NCI-H526 (cell line): ENCODE results near the gene CELF2.

ENCODE experiments used
- DNase-seq, 2 experiments: peaks; one replicate each; lab custom pipeline; 2025; lab: John Stamatoyannopoulos, UW

The CELF2 gene

GRCh38 chr10:11154849-11155498, 137.3 kb downstream of the CELF2 start:
- no peak for DNase-seq

GRCh38 chr10:11156480-11156879, 138.8 kb downstream of the CELF2 start:
- DNase-seq = no peak

GRCh38 chr10:11157292-11158076, 139.8 kb downstream of the CELF2 start:
- DNase-seq = no peak

GRCh38 chr10:11158080-11158479, 140.4 kb downstream of the CELF2 start:
- no peak for DNase-seq

- DNase-seq = no peak
Measured at GRCh38 chr10:11159543-11160215, 142.0 kb downstream of the CELF2 start.

- no peak for DNase-seq
Measured at GRCh38 chr10:11161096-11161495, 143.4 kb downstream of the CELF2 start.

GRCh38 chr10:11161910-11162309, 144.2 kb downstream of the CELF2 start:
- DNase-seq = no peak

- no peak for DNase-seq
Measured at GRCh38 chr10:11162828-11163599, 145.3 kb downstream of the CELF2 start.

GRCh38 chr10:11163780-11164550, 146.3 kb downstream of the CELF2 start:
- no peak for DNase-seq

- no peak for DNase-seq
Measured at GRCh38 chr10:11164551-11164802, 146.8 kb downstream of the CELF2 start.

- DNase-seq = no peak
Measured at GRCh38 chr10:11164803-11165590, 147.3 kb downstream of the CELF2 start.

GRCh38 chr10:11165591-11166543, 148.2 kb downstream of the CELF2 start:
- no peak for DNase-seq

- DNase-seq = no peak
Measured at GRCh38 chr10:11166550-11166949, 148.9 kb downstream of the CELF2 start.

GRCh38 chr10:11167233-11167966, 149.7 kb downstream of the CELF2 start:
- DNase-seq = no peak

GRCh38 chr10:11168423-11169090, 150.9 kb downstream of the CELF2 start:
- DNase-seq = no peak

- no peak for DNase-seq
Measured at GRCh38 chr10:11169976-11170375, 152.3 kb downstream of the CELF2 start.

GRCh38 chr10:11170574-11170973, 152.9 kb downstream of the CELF2 start:
- DNase-seq = no peak
